SK-N-SH (cell line): ENCODE results near the gene MCTP1. TPM values are rescaled to one million over a fixed set of nuclear protein-coding genes. Genes with fewer than 3 reads are reported as not detected.

Source experiments
- CTCF ChIA-PET: fragments of 300-600, 350-600 bp; formaldehyde crosslinking; extraction: SDS; loops from one replicate; lab custom pipeline; 2021; lab: Yijun Ruan, JAX
- POLR2A ChIA-PET: fragments of 350-600 bp; sonication (Branson Sonifier 250); formaldehyde crosslinking; extraction: SDS; loops from one replicate; lab custom pipeline; 2020; ENCODE audit warnings: antibody characterized with exemption, inconsistent platforms; lab: Yijun Ruan, JAX
- DNase-seq: peaks from one replicate; pipeline ENCODE4 v3.0.0; 2012
- H2AFZ ChIP-seq: fragments of 200-600 bp; sonication (generic); 2 replicates; pipeline ENCODE4 v1.8.1; 2016; ENCODE audit warnings: antibody characterized with exemption, mild to moderate bottlenecking, low read depth
- H3F3A ChIP-seq: fragments of 200-600 bp; sonication (generic); replicated peaks from 2 replicates; pipeline ENCODE3; 2016; ENCODE audit warnings: antibody characterized with exemption, mild to moderate bottlenecking; ENCODE audit not compliant: insufficient read depth
- H3K27ac ChIP-seq, 2 experiments: fragments of 200-500 bp in 1 of 2; fragments of 200-600 bp in 1 of 2; sonication (Bioruptor generic) in 1 of 2; sonication (generic), shearing (Covaris generic) in 1 of 2; 2 replicates each; pipeline versions ENCODE4 v1.5.1 to v1.6.1; 2014 to 2016; ENCODE audit warnings: low read depth in 2 of 2, inconsistent platforms in 1 of 2, low read length in 1 of 2, mild to moderate bottlenecking in 1 of 2, mixed read lengths in 1 of 2
- H3K27me3 ChIP-seq: fragments of 200-600 bp; sonication (generic), shearing (Covaris generic); 2 replicates; pipeline ENCODE4 v1.6.1; 2016; ENCODE audit warnings: mixed run types; ENCODE audit not compliant: insufficient read depth
- H3K36me3 ChIP-seq, 2 experiments: fragments of 200-500 bp in 1 of 2; fragments of 200-600 bp in 1 of 2; sonication (Bioruptor generic) in 1 of 2; sonication (generic) in 1 of 2; replicated peaks in 1 of 2; 2 replicates each; pipeline versions ENCODE3 to v1.5.1; 2014 to 2016; ENCODE audit warnings: low read length in 1 of 2, mild to moderate bottlenecking in 1 of 2; ENCODE audit not compliant: insufficient read depth in 2 of 2, control insufficient read depth in 1 of 2
- H3K4me1 ChIP-seq, 2 experiments: fragments of 200-500 bp in 1 of 2; fragments of 200-600 bp in 1 of 2; sonication (Bioruptor generic) in 1 of 2; sonication (generic), shearing (Covaris generic) in 1 of 2; 2 replicates each; pipeline versions ENCODE4 v1.5.1 to v1.6.1; 2014 to 2016; ENCODE audit warnings: low read depth in 1 of 2, low read length in 1 of 2, mixed run types in 1 of 2; ENCODE audit not compliant: insufficient read depth in 2 of 2, control insufficient read depth in 1 of 2
- H3K4me2 ChIP-seq: fragments of 200-600 bp; sonication (generic), shearing (Covaris generic); 2 replicates; pipeline ENCODE4 v1.6.1; 2017; ENCODE audit warnings: mixed run types
- H3K4me3 ChIP-seq, 2 experiments: fragments of 200-500 bp in 1 of 2; fragments of 200-600 bp in 1 of 2; sonication (Bioruptor generic) in 1 of 2; sonication (generic), shearing (Covaris generic) in 1 of 2; 2 replicates each; pipeline versions ENCODE4 v1.5.1 to v1.8.1; 2014 to 2016; ENCODE audit warnings: low read depth in 2 of 2, inconsistent platforms in 1 of 2, low read length in 1 of 2, mild to moderate bottlenecking in 1 of 2, mixed read lengths in 1 of 2, moderate library complexity in 1 of 2
- H3K79me2 ChIP-seq: fragments of 200-600 bp; sonication (generic); 2 replicates; pipeline ENCODE4 v1.8.1; 2017; ENCODE audit warnings: mild to moderate bottlenecking; ENCODE audit not compliant: insufficient read depth
- H3K9ac ChIP-seq: fragments of 200-600 bp; sonication (generic); 2 replicates; pipeline ENCODE4 v1.6.1; 2017; ENCODE audit warnings: mixed run types
- H3K9me2 ChIP-seq: fragments of 200-600 bp; sonication (generic); 2 replicates; pipeline ENCODE4 v1.6.1; 2017; ENCODE audit warnings: mixed run types
- H3K9me3 ChIP-seq: fragments of 200-600 bp; sonication (generic); 2 replicates; pipeline ENCODE4 v1.6.1; 2017; ENCODE audit warnings: mixed run types, mild to moderate bottlenecking, moderate library complexity
- H4K20me1 ChIP-seq: fragments of 200-600 bp; sonication (generic); 2 replicates; pipeline ENCODE4 v1.6.1; 2017; ENCODE audit warnings: mild to moderate bottlenecking, mixed run types; ENCODE audit not compliant: insufficient read depth
- CTCF ChIP-seq: fragments of 200-600 bp; sonication (generic); IDR thresholded peaks from 2 replicates; pipeline ENCODE4 v1.6.1; 2017; ENCODE audit warnings: antibody characterized with exemption, mild to moderate bottlenecking, moderate library complexity
- EP300 ChIP-seq, 2 experiments: IDR thresholded peaks; 2 replicates each; pipeline versions ENCODE4 v1.4.0 to v1.6.1; 2012; ENCODE audit warnings: borderline replicate concordance in 1 of 2, low read depth in 1 of 2, low read length in 1 of 2
- FOXJ3 ChIP-seq: sonication (generic); formaldehyde crosslinking; IDR thresholded peaks from 2 replicates; pipeline ENCODE4 v1.5.1; 2020; ENCODE audit warnings: mild to moderate bottlenecking, missing genetic modification reagents
- FOXM1 ChIP-seq: IDR thresholded peaks from 2 replicates; pipeline ENCODE4 v1.4.0; 2012; ENCODE audit warnings: low read depth, mild to moderate bottlenecking
- IRF3 ChIP-seq: fragments of 150-350 bp; IDR thresholded peaks from 2 replicates; pipeline ENCODE4 v1.6.1; 2016; ENCODE audit warnings: mild to moderate bottlenecking, low read depth, low read length
- MAX ChIP-seq: IDR thresholded peaks from 2 replicates; pipeline ENCODE4 v1.4.0; 2012; ENCODE audit warnings: low read depth
- PBX3 ChIP-seq: IDR thresholded peaks from 2 replicates; pipeline ENCODE4; 2012
- POLR2AphosphoS5 ChIP-seq: IDR thresholded peaks from 2 replicates; pipeline ENCODE4 v1.6.1; 2012; ENCODE audit warnings: low read depth, low read length
- RAD21 ChIP-seq: IDR thresholded peaks from 2 replicates; pipeline ENCODE4 v1.6.1; 2012; ENCODE audit warnings: mild to moderate bottlenecking, low read length
- REST ChIP-seq: IDR thresholded peaks from 2 replicates; pipeline ENCODE4 v1.6.1; 2012; ENCODE audit warnings: mild to moderate bottlenecking, low read depth, low read length, moderate library complexity
- RFX5 ChIP-seq: IDR thresholded peaks from 2 replicates; pipeline ENCODE4 v1.6.1; 2012; ENCODE audit warnings: mild to moderate bottlenecking, improper control_type of control experiment, low read length
- RXRA ChIP-seq: IDR thresholded peaks from 2 replicates; pipeline ENCODE4 v1.4.0; 2012; ENCODE audit warnings: low read depth, mild to moderate bottlenecking, borderline replicate concordance
- SIN3A ChIP-seq: IDR thresholded peaks from 2 replicates; pipeline ENCODE4 v1.6.1; 2012; ENCODE audit warnings: low read depth, mild to moderate bottlenecking, low read length, moderate library complexity, borderline replicate concordance
- SMC3 ChIP-seq: IDR thresholded peaks from 2 replicates; pipeline ENCODE4 v1.6.1; 2012; ENCODE audit warnings: low read depth, low read length, improper control_type of control experiment
- TCF12 ChIP-seq: IDR thresholded peaks from 2 replicates; pipeline ENCODE4 v1.4.0; 2012
- TEAD4 ChIP-seq: IDR thresholded peaks from 2 replicates; pipeline ENCODE4 v1.4.0; 2012; ENCODE audit warnings: mild to moderate bottlenecking, borderline replicate concordance; ENCODE audit not compliant: insufficient read depth
- USF2 ChIP-seq: fragments of 150-350 bp; IDR thresholded peaks from 2 replicates; pipeline ENCODE4 v1.6.1; 2017; ENCODE audit warnings: antibody characterized with exemption, low read length, low read depth, borderline replicate concordance
- ZBTB33 ChIP-seq: IDR thresholded peaks from 2 replicates; pipeline ENCODE4 v1.4.0; 2012; ENCODE audit warnings: low read depth, borderline replicate concordance
- WGBS: methylation state at CpG from one replicate; pipeline ENCODE4 v1.1.6; 2017; ENCODE audit warnings: low lambda C conversion rate; 5-methylcytosine and 5-hydroxymethylcytosine counted together
- polyA plus RNA-seq, 3 experiments: library from polyadenylated mRNA; depleted of rRNA; stranded (reverse); fragments of >200 nt; gene quantifications; 2 replicates each; pipeline ENCODE4 v1.2.3, GENCODE V29; 2012

The MCTP1 gene
- polyA plus RNA-seq, 1 of the 3 experiments (the other 2 are of a cell fraction) = 0.53 TPM

- TF ChIP-seq MAX = no peak
- TF ChIP-seq USF2 = no peak
These were observed 19.8 kb upstream of the MCTP1 start (continued) for GRCh38 chr5:95304711-95305110.

- no peak overlapping the region for H2AFZ ChIP-seq
- no peaks in the 10 kb centered on the region for H3K4me1 ChIP-seq
- POLR2A ChIA-PET = no interaction called here
- H3K9ac ChIP-seq = no peak overlapping the region
- 16% methylated on average over 1 of the region's 1 CpG for WGBS
- no peak overlapping the region for H3K4me2 ChIP-seq
- H3K27ac ChIP-seq = no peak overlapping the region
- TF ChIP-seq TEAD4 = no peak
- no peak for TF ChIP-seq TCF12
- no peak for TF ChIP-seq POLR2AphosphoS5
- no peak for TF ChIP-seq PBX3
- no peak for TF ChIP-seq REST
- TF ChIP-seq MAX = no peak
- no peak for TF ChIP-seq IRF3
- no peak for TF ChIP-seq RXRA
- TF ChIP-seq SIN3A = no peak
- no peak for TF ChIP-seq CTCF
- TF ChIP-seq EP300 (IDR thresholded peaks at IDR 0.05; ENCODE audit: borderline replicate concordance in 1 of 2, low read depth in 1 of 2, low read length in 1 of 2) = no peak
- no peak for TF ChIP-seq ZBTB33
- TF ChIP-seq FOXM1 = no peak
- TF ChIP-seq SMC3 = no peak
- TF ChIP-seq USF2 = no peak
- TF ChIP-seq RAD21 = no peak
- no peak for TF ChIP-seq FOXJ3 (CRISPR knock-in tag)
- TF ChIP-seq RFX5 = no peak
- H3K9me3 ChIP-seq = no peaks in the 10 kb centered on the region
- no peaks in the 10 kb centered on the region for H3K36me3 ChIP-seq
- no peaks in the 10 kb centered on the region for H3F3A ChIP-seq
- H3K4me3 ChIP-seq = no peak overlapping the region
- H3K9me2 ChIP-seq = no peaks in the 10 kb centered on the region
- H3K79me2 ChIP-seq = no peaks in the 10 kb centered on the region
- H3K27me3 ChIP-seq = no peaks in the 10 kb centered on the region; the same call in 1 of the 2 replicates
- no peaks in the 10 kb centered on the region for H4K20me1 ChIP-seq
- DNase-seq = no peak
- CTCF ChIA-PET = interaction anchor here (1.9 kb wide), 1 partner anchor 11 kb away, joined by 6 read pairs; no protein-coding TSS in a partner anchor
These were observed 13.8 kb upstream of the MCTP1 start for GRCh38 chr5:95298651-95299050.
